Measurements from ENCODE around the gene GINS3.

Gene GINS3

DNA sequence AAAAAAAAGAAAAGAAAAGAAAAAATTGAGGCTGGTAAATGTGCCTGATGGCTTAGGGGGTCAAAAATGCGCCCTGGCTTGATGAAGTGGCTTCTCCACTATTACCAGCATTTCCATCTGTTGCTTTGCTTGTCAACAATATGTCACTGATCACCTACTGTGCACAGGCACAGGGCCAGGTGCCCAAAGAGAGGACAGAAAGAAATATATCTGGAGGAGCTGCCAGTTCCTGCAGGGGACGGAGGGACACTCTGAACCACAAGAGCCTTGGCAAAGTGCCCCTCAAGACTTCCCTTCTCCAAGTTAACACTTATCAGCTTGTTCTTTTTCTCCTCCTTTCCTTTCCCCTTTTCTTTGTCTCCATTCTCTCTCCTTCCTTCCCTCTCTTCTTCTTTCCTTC lies 34.7 kb downstream of the GINS3 start:
- DNase-seq: no peak

DNA sequence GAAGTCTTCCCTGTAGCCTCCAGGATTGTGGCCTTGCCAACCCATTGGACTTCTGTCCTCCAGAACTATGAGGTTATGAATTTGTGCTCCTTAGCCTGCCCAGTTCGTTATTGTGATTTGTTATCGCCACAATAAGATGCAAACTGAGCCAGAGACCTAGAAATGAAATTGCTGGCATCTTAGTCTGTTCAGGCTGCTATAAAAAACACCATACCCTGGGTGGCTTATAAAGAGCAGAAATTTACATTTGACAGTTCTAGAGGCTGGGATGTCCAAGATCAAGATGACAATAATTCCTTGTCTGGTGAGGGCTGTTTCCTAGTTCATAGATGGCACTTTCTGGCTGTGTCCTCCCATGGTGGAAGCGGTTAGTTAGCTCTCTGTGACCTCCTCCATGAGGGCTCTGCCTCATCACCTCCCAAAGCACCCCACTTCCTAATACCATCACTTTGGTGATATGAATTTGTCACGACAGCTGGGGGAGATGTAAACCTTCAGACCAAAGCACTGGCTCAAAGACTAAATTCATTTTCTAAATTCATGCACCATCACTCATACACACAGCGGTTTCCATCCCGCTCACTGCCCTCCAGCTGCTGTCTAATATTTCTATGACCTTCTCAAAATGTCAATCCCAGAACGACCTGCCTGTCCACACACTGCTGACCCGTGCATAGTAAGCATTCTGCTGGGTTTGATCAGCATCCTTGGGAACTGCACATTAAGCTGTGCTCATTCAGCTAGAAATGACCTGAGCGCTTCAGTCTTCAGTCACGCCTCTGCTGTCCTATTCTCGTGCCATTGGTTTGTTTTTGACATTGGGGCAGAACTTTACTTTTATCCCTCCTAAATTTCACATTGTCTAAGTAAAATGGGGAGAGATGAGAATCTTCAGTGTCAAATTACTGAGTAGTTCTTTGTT lies 36.6 kb downstream of the GINS3 start:
- no peak for DNase-seq

DNA sequence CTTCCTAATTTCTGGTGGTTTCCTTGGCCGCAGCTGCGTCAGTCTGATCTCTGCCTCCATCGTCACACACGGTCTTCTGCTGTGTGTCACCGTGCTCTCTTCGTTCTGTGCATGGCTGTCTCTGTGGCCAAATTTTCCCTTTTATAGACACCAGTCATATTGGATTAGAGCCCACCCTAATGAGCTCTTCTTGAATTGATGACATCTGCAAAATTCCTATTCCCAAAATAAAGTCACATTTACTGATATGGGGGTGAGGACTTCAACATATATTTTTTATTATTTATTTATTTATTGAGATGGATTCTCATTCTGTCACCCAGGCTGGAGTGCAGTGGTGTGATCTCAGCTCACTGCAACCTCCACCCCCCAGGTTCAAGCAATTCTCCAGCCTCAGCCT lies 38.4 kb downstream of the GINS3 start:
- DNase-seq: no peak

DNA sequence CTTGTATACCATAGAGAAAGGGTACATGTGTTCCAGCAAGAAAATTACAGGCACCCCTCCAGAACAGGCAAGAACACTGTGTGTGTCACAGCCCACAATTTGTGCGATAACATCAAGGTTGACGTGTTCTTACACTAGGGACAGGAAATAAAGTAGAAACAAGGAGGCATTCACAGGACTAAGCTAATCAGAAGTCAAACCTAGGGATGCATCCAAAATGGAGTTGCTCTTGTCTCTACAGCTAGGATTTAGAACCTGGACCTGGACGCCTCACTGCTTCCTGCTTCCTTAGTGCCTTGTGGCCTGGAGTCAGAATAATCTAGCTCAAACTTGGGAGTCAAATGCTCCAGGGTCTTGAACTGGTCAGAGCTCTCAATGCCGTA lies 41.3 kb downstream of the GINS3 start:
- DNase-seq: no peak

DNA sequence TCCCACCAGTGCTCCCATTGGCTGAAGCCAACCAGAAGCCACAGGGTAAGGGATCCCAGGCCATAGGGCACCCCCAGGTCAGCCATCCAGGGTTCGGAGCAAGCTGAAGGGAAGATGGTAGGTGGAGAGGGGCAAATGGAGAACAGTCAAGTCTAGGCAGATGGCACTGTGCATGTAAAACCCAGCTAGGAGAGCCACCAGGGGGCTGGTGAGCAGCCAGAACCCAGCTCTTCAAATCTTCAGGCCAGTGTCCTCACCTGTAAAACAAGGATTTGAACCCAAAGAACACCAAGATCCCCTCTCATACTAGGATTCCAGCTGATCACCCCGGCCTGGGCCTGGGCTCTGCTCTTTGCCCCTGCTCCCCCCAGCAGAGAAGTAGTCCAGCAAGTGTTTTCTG lies 43.5 kb downstream of the GINS3 start:
- no peak for DNase-seq

DNA sequence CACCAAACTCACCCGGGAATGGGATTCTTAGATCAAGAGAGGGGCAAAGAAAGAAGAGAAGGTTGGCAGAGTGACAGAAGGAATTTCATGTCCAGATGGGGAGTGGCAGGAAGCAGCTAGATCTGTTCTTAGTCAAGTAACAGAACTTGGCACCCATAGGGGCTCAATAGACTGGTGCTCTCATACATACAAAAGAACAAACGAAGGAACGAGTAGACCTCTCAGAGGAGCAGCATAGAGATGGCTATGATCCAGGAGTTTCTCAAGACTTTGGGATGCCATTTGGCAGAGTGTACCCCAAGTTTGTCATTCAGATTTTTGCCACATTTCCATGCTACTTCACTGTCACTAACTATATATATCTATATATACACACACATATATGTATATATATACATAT lies 47.9 kb downstream of the GINS3 start:
- no peak for DNase-seq

DNA sequence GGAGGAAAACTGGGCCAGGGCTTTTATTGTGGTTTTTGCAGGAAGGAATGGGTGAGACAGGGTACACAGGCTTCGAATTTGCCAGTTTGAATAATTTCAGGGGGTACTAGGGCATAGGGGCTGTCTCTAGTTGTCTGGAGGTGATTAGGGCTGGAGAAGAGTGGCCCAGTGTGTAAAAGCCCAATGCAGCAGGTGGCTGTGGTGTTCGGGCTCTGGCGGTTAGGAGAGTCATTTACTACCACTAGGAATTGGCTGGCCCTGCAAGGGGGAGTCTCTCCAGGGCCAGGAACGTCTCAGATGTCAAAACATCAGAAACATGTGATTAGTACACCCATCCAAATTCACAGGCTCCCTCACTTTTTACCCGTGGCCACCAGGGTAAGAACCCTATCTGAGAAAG lies 50.3 kb downstream of the GINS3 start:
- DNase-seq: no peak

DNA sequence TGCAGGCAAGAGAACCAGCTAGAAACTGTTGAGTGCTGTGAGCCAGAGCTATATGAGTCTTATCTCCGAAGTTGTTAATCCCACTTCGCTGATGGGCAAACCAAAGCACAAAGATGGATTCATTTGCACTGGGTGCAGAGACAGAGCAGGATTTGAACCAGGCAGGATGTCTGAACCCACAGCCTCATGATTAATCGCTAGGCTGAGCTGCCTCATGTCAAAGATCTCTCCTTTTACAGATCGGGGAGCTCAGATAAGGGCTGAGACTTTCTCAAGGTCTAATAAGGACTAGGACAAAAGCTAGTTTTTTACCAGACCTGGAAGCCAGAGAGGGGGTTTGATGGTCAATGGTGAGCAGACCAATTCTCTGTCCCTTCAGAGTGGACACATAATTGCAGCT lies 51.5 kb downstream of the GINS3 start:
- no peak for DNase-seq

DNA sequence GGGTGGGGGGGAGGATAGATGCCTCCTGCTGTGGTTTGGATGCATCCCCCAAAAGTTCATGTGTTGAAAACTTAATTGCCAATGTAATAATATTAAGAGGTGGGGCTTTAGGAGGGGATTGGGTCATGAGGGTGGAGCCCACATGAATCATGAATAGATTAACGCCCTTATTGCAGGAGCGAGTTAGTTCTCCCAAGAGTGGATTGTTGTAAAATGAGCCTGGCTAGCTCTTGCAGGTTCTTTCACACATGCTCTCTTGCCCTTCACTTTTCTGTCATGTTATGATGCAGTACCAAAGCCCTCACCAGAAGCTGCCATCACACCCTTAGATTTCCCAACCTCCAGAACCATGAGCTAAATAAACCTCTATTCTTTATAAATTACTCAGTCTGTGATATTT lies 52.0 kb downstream of the GINS3 start:
- DNase-seq: no peak

DNA sequence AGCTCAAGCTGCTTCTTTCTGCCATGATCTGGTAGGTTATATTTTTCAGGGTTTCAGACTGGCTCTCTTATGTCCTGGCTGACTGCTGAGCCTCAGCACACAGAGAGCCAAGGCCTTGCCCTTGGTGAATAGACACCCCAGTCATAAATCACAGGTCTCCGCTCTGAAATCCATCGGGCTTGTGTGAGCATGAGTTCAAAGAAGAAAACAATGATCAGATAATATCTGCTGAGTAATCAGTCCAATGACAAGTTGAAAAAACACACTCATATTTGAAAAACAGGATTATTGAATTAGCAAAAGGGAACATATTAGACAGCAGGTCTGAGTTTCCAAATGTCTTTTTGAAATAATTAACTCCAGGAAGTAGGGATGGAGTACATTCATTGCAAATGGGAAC lies 56.6 kb downstream of the GINS3 start:
- no peak for DNase-seq

DNA sequence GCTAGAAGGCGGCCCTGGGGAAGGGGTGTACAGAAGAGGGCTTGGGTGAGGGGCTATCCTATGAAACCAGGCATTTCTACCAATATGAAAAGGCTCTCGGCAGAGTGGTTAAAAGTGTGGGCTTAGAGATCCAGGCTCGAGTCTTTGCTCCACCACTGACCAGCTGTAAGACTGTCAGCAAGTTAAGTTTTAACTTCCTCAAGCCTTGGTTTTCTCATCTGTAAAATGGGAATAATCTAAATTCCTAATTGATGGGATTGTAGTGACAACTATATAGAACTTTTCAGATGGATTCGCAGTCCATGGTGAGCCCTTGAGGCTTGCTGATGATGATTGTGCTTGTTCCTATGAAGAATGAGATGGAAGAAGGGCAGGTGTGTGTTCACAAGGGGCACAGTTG lies 57.0 kb downstream of the GINS3 start:
- no peak for DNase-seq

DNA sequence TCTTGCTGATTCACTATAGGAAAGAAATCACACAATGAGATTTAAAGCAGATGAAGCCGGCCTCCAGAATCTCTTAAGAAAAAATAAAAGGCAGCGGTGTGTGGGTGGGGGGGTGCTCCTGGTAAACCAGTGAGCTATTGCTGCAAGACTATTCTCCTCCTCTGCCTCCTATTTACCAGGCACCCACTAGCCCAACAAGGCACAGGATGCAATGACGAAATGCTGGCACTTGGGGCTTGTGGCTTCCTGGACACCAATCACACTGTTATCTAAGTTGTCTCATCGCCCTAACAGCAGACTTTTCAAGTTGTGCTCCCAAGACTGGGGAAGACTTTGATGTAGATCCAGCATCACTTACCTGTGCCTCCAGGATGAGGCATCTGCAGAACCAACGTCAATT lies 57.5 kb downstream of the GINS3 start:
- no peak for DNase-seq

DNA sequence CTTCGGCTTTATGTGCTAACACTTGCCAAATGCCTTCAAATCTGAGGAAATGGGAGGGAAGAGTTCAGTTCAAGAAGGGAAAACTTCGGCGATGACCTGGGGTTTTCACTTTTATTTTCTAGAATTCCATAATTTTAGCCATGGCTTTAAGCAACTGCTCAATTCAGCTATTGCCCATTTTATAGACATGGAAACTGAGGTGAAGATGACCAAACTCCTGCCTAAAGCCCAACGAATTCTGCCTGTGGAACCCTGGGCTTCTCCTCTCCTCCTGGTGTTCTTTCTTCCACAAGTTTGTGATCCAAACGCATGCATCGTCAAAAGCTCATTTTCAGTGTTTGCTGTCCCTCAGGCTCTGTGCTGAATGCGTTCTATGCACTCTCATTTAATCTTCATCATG lies 58.3 kb downstream of the GINS3 start:
- DNase-seq: no peak

DNA sequence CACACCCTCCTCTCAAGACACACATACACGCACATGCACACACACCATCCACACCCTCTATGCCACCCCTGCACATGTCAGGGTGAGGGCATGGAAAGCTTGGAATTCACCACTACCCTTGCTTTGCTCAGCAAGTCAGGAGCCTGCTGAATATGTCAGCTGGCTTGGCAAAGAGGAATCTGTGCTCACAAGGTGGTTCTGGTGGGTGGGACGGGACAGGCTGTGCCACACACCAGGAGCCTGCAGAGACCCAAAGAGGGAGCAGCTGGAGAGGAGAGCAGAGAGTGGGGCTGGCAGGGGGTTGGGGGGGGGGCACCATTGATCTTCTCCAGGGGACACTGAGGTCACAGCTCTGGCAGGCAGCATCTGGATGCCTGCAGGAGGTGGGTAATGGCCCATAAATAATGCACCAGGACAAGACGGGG lies 59.0 kb downstream of the GINS3 start:
- DNase-seq: no peak

DNA sequence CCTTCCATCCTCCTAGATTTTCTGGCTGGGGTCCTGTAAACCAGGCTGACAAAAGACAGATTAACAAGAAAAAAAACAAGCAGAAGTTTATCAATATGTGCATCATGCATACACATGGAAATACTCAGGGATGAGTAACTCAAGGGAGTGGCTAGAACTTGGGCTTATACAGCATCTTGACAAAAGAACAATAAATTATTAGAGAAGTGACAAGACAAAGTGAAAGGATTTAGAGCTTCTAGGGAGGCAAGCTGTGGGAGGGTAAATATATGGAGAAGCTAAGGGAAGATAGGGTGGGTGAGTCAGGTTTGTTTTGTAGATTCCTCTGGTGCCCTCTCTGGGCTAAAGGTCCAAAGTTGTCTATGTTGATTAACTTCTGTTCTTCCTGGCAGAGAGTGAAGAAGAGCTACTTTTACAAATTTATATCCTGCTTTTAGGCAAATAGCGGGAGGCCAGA lies 59.7 kb downstream of the GINS3 start:
- DNase-seq: no peak

DNA sequence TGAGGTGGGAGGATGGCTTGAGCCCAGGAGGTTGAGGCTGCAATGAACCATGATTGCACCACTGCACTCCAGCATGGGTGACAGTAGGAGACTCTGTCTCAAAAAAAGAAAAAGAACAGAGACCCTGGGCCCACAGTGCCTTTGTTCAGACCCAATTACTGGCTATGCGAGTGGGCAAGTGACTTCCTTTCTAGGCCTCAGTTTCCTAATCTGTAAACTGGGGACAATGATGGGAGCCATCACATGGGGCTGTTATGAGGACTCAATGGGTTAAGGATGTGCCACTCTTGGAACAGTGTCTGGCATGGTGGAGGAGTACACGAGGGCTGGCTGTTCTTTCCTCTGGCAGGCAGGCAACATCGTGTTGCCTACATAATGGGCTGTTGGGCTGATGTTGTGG lies 60.4 kb downstream of the GINS3 start:
- no peak for DNase-seq

DNA sequence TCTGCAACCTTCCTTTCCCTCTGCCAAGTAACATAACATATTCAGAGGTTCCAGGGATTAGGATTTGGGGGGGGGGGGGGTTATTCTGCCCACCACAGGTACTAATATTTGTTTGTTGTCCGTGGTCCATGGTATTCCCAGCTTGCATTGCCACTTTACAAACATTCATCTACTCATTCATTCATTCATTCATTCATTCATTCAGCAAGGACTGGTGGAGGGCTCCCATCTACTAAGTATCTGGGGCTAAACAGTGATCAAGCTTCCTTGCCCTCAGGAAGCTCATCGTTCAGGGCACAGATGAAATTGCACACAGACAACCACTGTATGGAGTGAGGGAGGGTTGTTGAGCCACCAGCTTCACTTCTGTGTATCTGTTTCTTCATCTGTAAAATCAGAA lies 61.9 kb downstream of the GINS3 start:
- no peak for DNase-seq

DNA sequence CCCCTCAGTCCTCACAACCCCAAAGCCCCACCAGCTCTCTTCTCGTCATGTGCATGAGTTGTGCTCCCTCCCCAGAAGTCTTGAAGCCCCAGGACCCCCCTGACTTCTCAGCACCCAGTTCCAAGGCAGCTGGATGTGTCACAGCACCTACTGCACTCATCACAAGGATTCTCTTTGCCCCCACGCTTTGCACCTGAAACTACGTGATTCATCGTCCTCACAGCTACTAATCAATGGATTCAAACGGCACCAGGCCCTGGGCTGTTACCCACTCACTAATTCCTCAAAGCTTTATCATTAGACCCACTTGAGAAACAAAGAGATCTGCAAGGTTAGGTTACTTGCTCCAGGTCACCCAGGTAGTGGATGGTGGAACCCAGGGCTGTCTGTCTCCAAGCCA lies 62.6 kb downstream of the GINS3 start:
- DNase-seq: no peak
